ENCODE results near the gene BTN3A1. TPM values are rescaled to one million over a fixed set of nuclear protein-coding genes. Genes with fewer than 3 reads are reported as not detected.

Gene BTN3A1
- polyA plus RNA-seq, 2 of the 4 experiments (the other 2 are of a cell fraction) = 4.0 to 8.1 TPM

GRCh38 chr6:26437550-26437949 lies 35.5 kb downstream of the BTN3A1 start (continued):
- TF ChIP-seq ZFP36 (IDR thresholded peaks at IDR 0.05; ENCODE audit: borderline replicate concordance, partially characterized antibody) (no peak), FOSL2 (IDR thresholded peaks at IDR 0.05) (no peak), FOSL2 (CRISPR knock-in tag; IDR thresholded peaks at IDR 0.05) (no peak), ZNF302 (CRISPR knock-in tag; IDR thresholded peaks at IDR 0.05) (no peak), BCL3 (IDR thresholded peaks at IDR 0.05) (no peak), HMGXB4 (CRISPR knock-in tag; IDR thresholded peaks at IDR 0.05; ENCODE audit: borderline replicate concordance) (no peak)

GRCh38 chr6:26438000-26438399 lies 35.9 kb downstream of the BTN3A1 start:
- no peak for TF ChIP-seq TP53 (CRISPR knock-in tag; IDR thresholded peaks at IDR 0.05)
- no peak for TF ChIP-seq CHD4 (IDR thresholded peaks at IDR 0.05; ENCODE audit: borderline replicate concordance)
- TF ChIP-seq KDM5A (IDR thresholded peaks at IDR 0.05) = no peak
- TF ChIP-seq ZC3H11A (IDR thresholded peaks at IDR 0.05) = no peak
- TF ChIP-seq USF2 (IDR thresholded peaks at IDR 0.05) = no peak
- TF ChIP-seq ELK1 (IDR thresholded peaks at IDR 0.05; ENCODE audit: low read depth, low read length) = no peak
- Histone ChIP-seq H3K4me1 (peaks cover 11% of the 10 kb centered on the region; the same call in 1 of the 3 replicates), H3K4me2 (no peak overlapping the region), H3K9me3 (no peaks in the 10 kb centered on the region), H3K4me3 (no peak overlapping the region), H3K27ac (no peak overlapping the region)
- no peak for DNase-seq (ENCODE audit: low read depth in 1 of 2, low spot score in 1 of 2)
- ChIA-PET CTCF (interaction anchor here (0.6 kb wide), 1 partner anchor 333 kb away, joined by 3 read pairs; no protein-coding TSS in a partner anchor), POLR2A (no interaction called here)
- 100% methylated on average over 1 of the region's 1 CpG for WGBS (ENCODE audit: missing lambda C conversion rate)
- FAIRE-seq = no peak
- no peak for ATAC-seq

- ChIA-PET POLR2A (no interaction called here), CTCF (no interaction called here)
- H3K4me1 ChIP-seq = peaks cover 11% of the 10 kb centered on the region; the same call in 1 of the 3 replicates
- TF ChIP-seq FOSB (CRISPR knock-in tag; IDR thresholded peaks at IDR 0.05) = no peak
- no peak for TF ChIP-seq HDAC2 (IDR thresholded peaks at IDR 0.05)
- no peak for TF ChIP-seq HOXB5 (CRISPR knock-in tag; IDR thresholded peaks at IDR 0.05)
- no peak for DNase-seq (ENCODE audit: low read depth in 1 of 2, low spot score in 1 of 2)
- peak overlapping the region; percentile 75 to 83 for H3K27ac ChIP-seq
- peak overlapping the region; percentile 47 for H3K4me3 ChIP-seq
- 59% methylated on average over 7 of the region's 7 CpGs for WGBS (ENCODE audit: missing lambda C conversion rate)
- FAIRE-seq = no peak
- peak in 1 of 2 experiments; percentile 17; a peak in 1 of 6 replicates for ATAC-seq
- H3K9me3 ChIP-seq = no peaks in the 10 kb centered on the region
- peak overlapping the region; percentile 79 for H3K4me2 ChIP-seq
These were observed 37.4 kb downstream of the BTN3A1 start for GRCh38 chr6:26439151-26440125.

Measured in A549 (cell line).